Epithelial cell of esophagus (primary cell): ENCODE data around the gene GPR3.

Experiments
- DNase-seq: peaks from one replicate; pipeline ENCODE4 v3.0.0; 2010; ENCODE audit warnings: low read depth
- H3K4me3 ChIP-seq: 2 replicates; pipeline ENCODE4 v1.5.1; 2011; ENCODE audit warnings: mild to moderate bottlenecking, low read length, control low read depth
- TF ChIP-seq, protein P1 (sequence below): IDR thresholded peaks from 2 replicates; pipeline ENCODE4 v1.5.1; 2011; ENCODE audit warnings: low read depth, mild to moderate bottlenecking, low read length, control low read depth, inconsistent platforms; ENCODE audit not compliant: insufficient read depth; ENCODE audit errors: missing control alignments

GPR3 gene

DNA sequence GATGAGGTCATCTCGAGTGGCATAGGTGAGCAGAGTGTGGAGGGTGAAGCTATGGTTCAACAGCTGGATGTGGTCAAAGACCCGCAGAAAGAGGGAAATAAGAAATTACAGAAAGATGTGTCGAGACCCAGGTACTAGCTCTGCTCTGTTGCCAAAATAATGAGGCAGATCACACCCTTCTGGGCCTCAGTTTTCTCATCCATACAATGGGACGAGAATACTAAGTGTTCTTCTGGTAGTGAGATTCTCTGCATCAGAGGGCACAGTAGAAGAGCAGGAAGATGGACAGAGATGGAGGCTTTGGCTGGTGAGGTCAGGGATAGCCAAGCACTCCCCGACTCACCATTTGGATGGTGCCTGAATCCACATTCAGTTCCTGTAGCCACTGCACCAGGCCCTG is 36.7 kb upstream of the GPR3 start:
- TF ChIP-seq, protein P1, sequence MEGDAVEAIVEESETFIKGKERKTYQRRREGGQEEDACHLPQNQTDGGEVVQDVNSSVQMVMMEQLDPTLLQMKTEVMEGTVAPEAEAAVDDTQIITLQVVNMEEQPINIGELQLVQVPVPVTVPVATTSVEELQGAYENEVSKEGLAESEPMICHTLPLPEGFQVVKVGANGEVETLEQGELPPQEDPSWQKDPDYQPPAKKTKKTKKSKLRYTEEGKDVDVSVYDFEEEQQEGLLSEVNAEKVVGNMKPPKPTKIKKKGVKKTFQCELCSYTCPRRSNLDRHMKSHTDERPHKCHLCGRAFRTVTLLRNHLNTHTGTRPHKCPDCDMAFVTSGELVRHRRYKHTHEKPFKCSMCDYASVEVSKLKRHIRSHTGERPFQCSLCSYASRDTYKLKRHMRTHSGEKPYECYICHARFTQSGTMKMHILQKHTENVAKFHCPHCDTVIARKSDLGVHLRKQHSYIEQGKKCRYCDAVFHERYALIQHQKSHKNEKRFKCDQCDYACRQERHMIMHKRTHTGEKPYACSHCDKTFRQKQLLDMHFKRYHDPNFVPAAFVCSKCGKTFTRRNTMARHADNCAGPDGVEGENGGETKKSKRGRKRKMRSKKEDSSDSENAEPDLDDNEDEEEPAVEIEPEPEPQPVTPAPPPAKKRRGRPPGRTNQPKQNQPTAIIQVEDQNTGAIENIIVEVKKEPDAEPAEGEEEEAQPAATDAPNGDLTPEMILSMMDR: no peak
- no peak for DNase-seq
- H3K4me3 ChIP-seq: no peak overlapping the region

DNA sequence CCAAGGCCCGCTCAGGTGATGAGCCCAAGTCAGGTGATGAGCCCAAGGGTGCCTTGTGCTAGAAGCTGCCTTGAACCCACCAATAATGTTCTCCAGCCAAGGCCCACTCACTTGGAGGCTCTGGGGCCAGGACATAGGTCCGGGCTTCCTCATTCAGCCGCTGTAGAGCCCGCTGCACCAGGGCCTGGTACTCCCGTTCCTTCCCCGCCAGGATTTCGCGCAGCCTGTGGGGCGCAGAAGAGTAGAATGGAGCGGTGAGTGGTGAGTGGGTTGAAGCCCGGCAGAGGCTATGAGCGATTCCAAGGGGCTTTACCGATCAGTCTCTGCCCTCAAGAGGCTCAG is 36.2 kb upstream of the GPR3 start:
- no peak for DNase-seq
- no peak overlapping the region for H3K4me3 ChIP-seq
- TF ChIP-seq, protein P1: no peak

DNA sequence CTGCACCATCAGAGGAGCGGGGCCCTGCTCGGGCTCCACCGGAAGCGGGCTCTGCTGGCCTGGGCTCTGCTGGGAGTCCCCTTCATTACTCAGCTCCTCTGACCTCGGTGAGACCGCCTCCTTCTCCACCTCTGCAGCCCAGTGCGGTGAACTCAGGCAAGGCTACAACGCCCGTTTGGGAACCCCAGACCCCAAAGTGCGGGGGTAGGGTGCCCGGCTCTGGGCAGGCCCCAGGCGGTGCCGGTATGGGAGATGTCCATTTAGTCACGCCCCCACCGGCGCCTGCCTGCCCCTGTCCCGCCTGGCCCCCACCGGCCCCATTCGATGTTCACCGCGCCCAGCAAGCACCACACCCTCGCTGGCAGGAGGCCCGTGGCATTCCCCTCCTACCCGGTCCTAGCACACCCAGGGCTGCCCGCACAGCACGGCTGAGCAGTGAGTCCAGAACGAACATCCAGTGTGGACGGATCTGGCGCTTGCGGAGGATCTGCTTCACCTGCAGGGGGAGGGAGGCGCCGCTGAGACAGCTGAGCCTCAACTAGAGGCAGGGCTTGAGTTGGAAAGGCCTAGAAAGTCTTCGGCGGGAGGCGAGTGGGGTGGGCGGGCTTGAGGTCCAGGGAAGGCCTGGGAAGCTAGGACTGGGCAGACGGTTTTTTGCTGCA is 35.7 kb upstream of the GPR3 start:
- TF ChIP-seq, protein P1: peak; percentile 25
- no peak overlapping the region for H3K4me3 ChIP-seq
- peak; percentile 26 for DNase-seq

DNA sequence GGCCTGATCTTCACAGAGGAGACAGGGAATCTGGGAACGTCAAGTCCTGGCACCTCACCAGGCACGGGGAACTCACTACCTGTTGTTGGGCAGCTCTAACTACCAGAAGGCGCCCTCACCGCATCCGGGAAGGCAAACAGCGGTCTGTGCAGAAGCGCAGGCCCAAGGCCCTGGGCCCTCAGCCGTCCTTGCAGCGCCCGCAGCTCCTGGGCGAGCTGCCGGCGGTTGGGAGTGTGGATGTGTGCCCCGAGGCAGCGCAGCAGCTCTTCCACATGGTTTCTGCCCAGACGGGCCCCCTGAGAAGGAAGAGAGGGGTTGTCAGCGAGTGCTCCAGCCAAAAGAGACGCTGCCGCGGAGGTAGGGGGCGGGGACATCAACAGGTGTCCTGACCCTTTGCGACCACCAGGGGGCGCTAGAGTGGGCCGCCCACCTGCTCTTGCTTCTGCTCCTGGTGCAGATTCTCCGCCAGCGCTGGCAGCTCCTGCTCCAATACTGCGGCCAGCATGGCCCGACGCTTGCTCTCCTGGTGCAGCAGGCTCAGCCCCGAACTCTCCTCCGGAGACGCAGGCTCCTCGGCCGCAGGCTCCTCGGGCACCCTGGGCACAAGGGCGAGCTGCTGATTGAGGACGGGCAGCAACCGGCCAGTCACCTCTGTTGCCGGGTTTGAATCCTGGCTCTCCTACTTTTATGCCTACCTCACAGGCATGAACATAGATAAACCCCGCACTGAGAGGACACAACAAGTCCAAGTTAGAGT is 35.0 kb upstream of the GPR3 start:
- peak; percentile 65 for DNase-seq
- H3K4me3 ChIP-seq: no peak overlapping the region
- TF ChIP-seq, protein P1: peak; percentile 84

DNA sequence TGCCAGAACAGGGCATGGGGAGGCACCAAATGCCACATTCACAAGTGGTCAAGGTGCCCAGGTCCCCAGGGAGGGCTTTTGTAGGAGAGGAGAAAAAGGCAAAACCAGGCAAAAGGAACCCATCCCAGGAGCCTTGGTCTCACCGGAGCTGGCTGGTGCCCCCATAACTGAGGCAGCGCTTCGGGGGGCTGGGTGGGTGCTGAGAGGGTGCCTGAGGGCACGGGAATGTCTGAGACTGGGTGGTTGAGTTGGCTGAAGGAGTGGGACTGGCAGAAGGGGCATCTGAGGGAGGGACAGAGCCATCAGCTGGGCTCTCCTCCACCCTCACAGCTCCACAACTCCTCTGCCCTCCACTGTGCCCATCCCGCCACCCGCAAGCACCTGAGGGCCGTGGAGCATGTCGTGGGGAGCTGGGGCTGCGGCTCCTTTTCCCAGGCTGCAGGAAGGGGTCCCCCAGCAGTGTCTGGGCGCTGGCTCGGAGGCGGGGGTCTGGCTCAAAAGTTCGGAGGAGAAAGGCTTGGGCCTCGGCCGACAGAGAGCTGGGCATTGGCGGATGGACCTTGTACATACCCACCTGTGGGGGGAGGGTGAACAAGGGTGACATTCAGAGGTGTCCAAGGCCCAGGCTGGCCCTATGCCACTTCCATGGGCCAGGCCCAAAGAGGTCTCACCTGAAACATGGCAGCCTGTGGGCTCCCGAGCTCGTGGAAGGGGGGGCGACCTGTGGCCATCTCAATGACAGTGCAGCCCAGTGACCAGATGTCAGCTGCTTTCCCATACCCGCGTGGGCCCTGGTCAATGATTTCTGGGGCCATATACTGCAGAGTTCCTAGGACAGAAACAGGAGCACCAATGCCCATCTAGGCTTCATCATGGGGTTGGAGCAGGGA is 34.1 kb upstream of the GPR3 start:
- H3K4me3 ChIP-seq: no peak overlapping the region
- TF ChIP-seq, protein P1: no peak
- no peak for DNase-seq

DNA sequence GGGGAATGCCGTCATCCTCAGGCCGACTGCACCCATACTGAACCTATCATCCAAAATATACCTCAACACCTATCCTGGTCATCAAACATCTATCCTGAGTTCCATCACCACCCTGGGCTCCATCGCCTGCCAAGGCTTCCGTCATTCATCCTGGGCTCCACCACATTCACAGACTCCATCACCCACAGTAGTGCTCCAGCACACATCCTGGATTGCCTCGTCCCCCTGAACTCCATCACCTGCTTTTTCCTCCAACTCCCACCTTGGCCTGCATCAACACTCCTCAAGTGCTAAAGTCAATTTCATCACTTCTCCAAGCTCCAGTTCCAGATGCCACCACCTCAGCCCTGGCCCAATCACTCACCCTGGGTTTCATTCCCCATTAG is 33.5 kb upstream of the GPR3 start:
- TF ChIP-seq, protein P1: no peak
- no peak overlapping the region for H3K4me3 ChIP-seq
- DNase-seq: no peak

DNA sequence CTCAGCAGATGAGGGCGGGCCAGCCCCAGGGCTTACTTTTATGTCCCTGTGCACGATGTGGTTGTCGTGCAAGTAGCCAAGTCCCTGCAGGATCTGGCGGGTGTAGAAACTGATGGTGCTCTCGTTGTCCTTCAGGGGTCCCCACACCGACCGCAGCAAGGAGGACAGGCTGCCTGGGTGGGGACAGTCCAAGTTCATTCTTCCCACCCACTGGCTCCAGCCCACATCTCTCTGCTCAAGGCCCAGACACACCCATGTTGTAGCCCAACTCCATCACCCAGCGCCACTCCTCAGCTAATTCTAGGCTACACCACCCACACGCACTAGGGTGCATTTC is 32.6 kb upstream of the GPR3 start:
- no peak for DNase-seq
- TF ChIP-seq, protein P1: no peak
- no peak overlapping the region for H3K4me3 ChIP-seq
